ENCODE measurements around the gene OPCML. TPM values are rescaled to one million over a fixed set of nuclear protein-coding genes. Genes with fewer than 3 reads are reported as not detected.

Gene OPCML
- total RNA-seq, 3 donors from 2014 or later, result not detected

GRCh38 chr11:133355095-133355494, 177.2 kb downstream of the OPCML start:
- no peaks in the 10 kb centered on the region for H3K9me3 Mint-ChIP-seq
- H3K4me3 Mint-ChIP-seq, result no peak overlapping the region
- DNase-seq, result no peak
- H3K27me3 Mint-ChIP-seq (ENCODE audit: low read depth), result no peaks in the 10 kb centered on the region
- no peak for ATAC-seq
- no peaks in the 10 kb centered on the region for H3K4me1 Mint-ChIP-seq (ENCODE audit: low read depth)
- H3K36me3 Mint-ChIP-seq (ENCODE audit: insufficient read depth), result no peaks in the 10 kb centered on the region

- no peaks in the 10 kb centered on the region for H3K4me1 Mint-ChIP-seq (ENCODE audit: low read depth)
- no peak for ATAC-seq
- no peak for DNase-seq
- no peaks in the 10 kb centered on the region for H3K9me3 Mint-ChIP-seq
- H3K36me3 Mint-ChIP-seq (ENCODE audit: insufficient read depth), result no peaks in the 10 kb centered on the region
- H3K27me3 Mint-ChIP-seq (ENCODE audit: low read depth), result no peaks in the 10 kb centered on the region
- no peak overlapping the region for H3K4me3 Mint-ChIP-seq
These were observed 178.2 kb downstream of the OPCML start for GRCh38 chr11:133354069-133354468.

- no peak for ATAC-seq
- no peaks in the 10 kb centered on the region for H3K36me3 Mint-ChIP-seq (ENCODE audit: insufficient read depth)
- DNase-seq, result no peak
- H3K9me3 Mint-ChIP-seq, result no peaks in the 10 kb centered on the region
- no peaks in the 10 kb centered on the region for H3K27me3 Mint-ChIP-seq (ENCODE audit: low read depth)
- no peak overlapping the region for H3K4me3 Mint-ChIP-seq
- no peaks in the 10 kb centered on the region for H3K4me1 Mint-ChIP-seq (ENCODE audit: low read depth)
These were observed 182.3 kb downstream of the OPCML start for GRCh38 chr11:133350045-133350444.

- Mint-ChIP-seq H3K4me1 (ENCODE audit: low read depth) (no peaks in the 10 kb centered on the region), H3K36me3 (ENCODE audit: insufficient read depth) (no peaks in the 10 kb centered on the region), H3K4me3 (no peak overlapping the region), H3K27me3 (ENCODE audit: low read depth) (no peaks in the 10 kb centered on the region), H3K9me3 (no peaks in the 10 kb centered on the region)
- DNase-seq (no peak), ATAC-seq (no peak)
These were observed 184.3 kb downstream of the OPCML start for GRCh38 chr11:133347988-133348387.

- Mint-ChIP-seq H3K36me3 (ENCODE audit: insufficient read depth) (no peaks in the 10 kb centered on the region), H3K27me3 (ENCODE audit: low read depth) (no peaks in the 10 kb centered on the region)
- DNase-seq, result no peak
These were observed 186.2 kb downstream of the OPCML start for GRCh38 chr11:133346137-133346536.

GRCh38 chr11:133343951-133344350, 188.3 kb downstream of the OPCML start:
- DNase-seq, result no peak
- no peaks in the 10 kb centered on the region for H3K4me1 Mint-ChIP-seq (ENCODE audit: low read depth)
- no peak for ATAC-seq
- H3K36me3 Mint-ChIP-seq (ENCODE audit: insufficient read depth), result no peaks in the 10 kb centered on the region
- H3K27me3 Mint-ChIP-seq (ENCODE audit: low read depth), result no peaks in the 10 kb centered on the region
- no peaks in the 10 kb centered on the region for H3K9me3 Mint-ChIP-seq
- H3K4me3 Mint-ChIP-seq, result no peak overlapping the region

More at GRCh38 chr11:133346137-133346536, 186.2 kb downstream of the OPCML start:
- no peak for ATAC-seq
- Mint-ChIP-seq H3K4me3 (no peak overlapping the region), H3K4me1 (ENCODE audit: low read depth) (no peaks in the 10 kb centered on the region), H3K9me3 (no peaks in the 10 kb centered on the region)

GRCh38 chr11:133339495-133340140, 192.7 kb downstream of the OPCML start:
- DNase-seq (no peak), ATAC-seq (no peak)
- H3K4me3 Mint-ChIP-seq, result no peak overlapping the region
- peaks cover 5% of the 10 kb centered on the region for H3K9me3 Mint-ChIP-seq
- no peaks in the 10 kb centered on the region for H3K27me3 Mint-ChIP-seq (ENCODE audit: low read depth)
- no peaks in the 10 kb centered on the region for H3K4me1 Mint-ChIP-seq (ENCODE audit: low read depth)
- no peaks in the 10 kb centered on the region for H3K36me3 Mint-ChIP-seq (ENCODE audit: insufficient read depth)

GRCh38 chr11:133338588-133338987, 193.7 kb downstream of the OPCML start:
- Mint-ChIP-seq H3K36me3 (ENCODE audit: insufficient read depth) (no peaks in the 10 kb centered on the region), H3K9me3 (peaks cover 5% of the 10 kb centered on the region), H3K4me1 (ENCODE audit: low read depth) (no peaks in the 10 kb centered on the region), H3K4me3 (no peak overlapping the region), H3K27me3 (ENCODE audit: low read depth) (no peaks in the 10 kb centered on the region)
- DNase-seq, result no peak
- no peak for ATAC-seq

GRCh38 chr11:133337951-133338418, 194.3 kb downstream of the OPCML start:
- H3K36me3 Mint-ChIP-seq (ENCODE audit: insufficient read depth), result no peaks in the 10 kb centered on the region
- H3K27me3 Mint-ChIP-seq (ENCODE audit: low read depth), result no peaks in the 10 kb centered on the region
- ATAC-seq (no peak), DNase-seq (no peak)
- peaks cover 5% of the 10 kb centered on the region for H3K9me3 Mint-ChIP-seq
- H3K4me3 Mint-ChIP-seq, result no peak overlapping the region
- no peaks in the 10 kb centered on the region for H3K4me1 Mint-ChIP-seq (ENCODE audit: low read depth)

- ATAC-seq (no peak), DNase-seq (no peak)
- H3K36me3 Mint-ChIP-seq (ENCODE audit: insufficient read depth), result no peaks in the 10 kb centered on the region
- H3K9me3 Mint-ChIP-seq, result peaks cover 5% of the 10 kb centered on the region
- no peaks in the 10 kb centered on the region for H3K27me3 Mint-ChIP-seq (ENCODE audit: low read depth)
- H3K4me3 Mint-ChIP-seq, result no peak overlapping the region
- H3K4me1 Mint-ChIP-seq (ENCODE audit: low read depth), result no peaks in the 10 kb centered on the region
These were observed 195.1 kb downstream of the OPCML start for GRCh38 chr11:133337193-133337592.

- H3K9me3 Mint-ChIP-seq, result peaks cover 4% of the 10 kb centered on the region
- H3K36me3 Mint-ChIP-seq (ENCODE audit: insufficient read depth), result no peaks in the 10 kb centered on the region
- no peaks in the 10 kb centered on the region for H3K27me3 Mint-ChIP-seq (ENCODE audit: low read depth)
- DNase-seq (no peak), ATAC-seq (no peak)
- H3K4me3 Mint-ChIP-seq, result no peak overlapping the region
- no peaks in the 10 kb centered on the region for H3K4me1 Mint-ChIP-seq (ENCODE audit: low read depth)
These were observed 201.3 kb downstream of the OPCML start for GRCh38 chr11:133331031-133331430.

GRCh38 chr11:133326849-133327248, 205.5 kb downstream of the OPCML start:
- no peak overlapping the region for H3K4me3 Mint-ChIP-seq
- DNase-seq, result no peak
- no peak for ATAC-seq

GRCh38 chr11:133326332-133326731, 206.0 kb downstream of the OPCML start:
- H3K36me3 Mint-ChIP-seq (ENCODE audit: insufficient read depth), result no peaks in the 10 kb centered on the region
- DNase-seq, result no peak
- no peak overlapping the region for H3K4me3 Mint-ChIP-seq
- H3K27me3 Mint-ChIP-seq (ENCODE audit: low read depth), result no peaks in the 10 kb centered on the region
- no peaks in the 10 kb centered on the region for H3K9me3 Mint-ChIP-seq
- no peaks in the 10 kb centered on the region for H3K4me1 Mint-ChIP-seq (ENCODE audit: low read depth)
- ATAC-seq, result no peak

More at GRCh38 chr11:133326849-133327248, 205.5 kb downstream of the OPCML start:
- Mint-ChIP-seq H3K4me1 (ENCODE audit: low read depth) (no peaks in the 10 kb centered on the region), H3K9me3 (no peaks in the 10 kb centered on the region), H3K27me3 (ENCODE audit: low read depth) (no peaks in the 10 kb centered on the region), H3K36me3 (ENCODE audit: insufficient read depth) (no peaks in the 10 kb centered on the region)

GRCh38 chr11:133325711-133326110, 206.6 kb downstream of the OPCML start:
- no peaks in the 10 kb centered on the region for H3K9me3 Mint-ChIP-seq
- H3K4me1 Mint-ChIP-seq (ENCODE audit: low read depth), result no peaks in the 10 kb centered on the region
- H3K27me3 Mint-ChIP-seq (ENCODE audit: low read depth), result no peaks in the 10 kb centered on the region
- ATAC-seq (no peak), DNase-seq (no peak)
- H3K4me3 Mint-ChIP-seq, result no peak overlapping the region
- H3K36me3 Mint-ChIP-seq (ENCODE audit: insufficient read depth), result no peaks in the 10 kb centered on the region

GRCh38 chr11:133323354-133323753, 208.9 kb downstream of the OPCML start:
- Mint-ChIP-seq H3K4me1 (ENCODE audit: low read depth) (no peaks in the 10 kb centered on the region), H3K9me3 (no peaks in the 10 kb centered on the region), H3K27me3 (ENCODE audit: low read depth) (no peaks in the 10 kb centered on the region), H3K36me3 (ENCODE audit: insufficient read depth) (no peaks in the 10 kb centered on the region), H3K4me3 (no peak overlapping the region)
- DNase-seq, result no peak
- ATAC-seq, result no peak
